Left lung (tissue), 10 donors: ENCODE data around the gene CILP2. TPM values are rescaled to one million over a fixed set of nuclear protein-coding genes. Genes with fewer than 3 reads are reported as not detected.

Experiments used
- ATAC-seq: fragments of 200-7000 bp; cut with Tn5 transposase; one replicate; pipeline ENCODE4 v1.9.1; 2020; ENCODE audit warnings: moderate library complexity
- DNase-seq, 4 donors: peaks; one replicate each; pipeline ENCODE4 v3.0.0-alpha.2; 2013 to 2020
- H3K27ac ChIP-seq, 2 donors: fragments of 200-600 bp; sonication (generic) in 1 of 2; one replicate each; pipeline versions ENCODE4 v1.5.0 to v1.8.0; 2020 to 2021
- H3K27me3 ChIP-seq, 2 donors: fragments of 200-600 bp; sonication (generic) in 1 of 2; one replicate each; pipeline versions ENCODE4 v1.5.0 to v1.8.0; 2020 to 2021
- H3K36me3 ChIP-seq, 2 donors: fragments of 200-600 bp; sonication (generic) in 1 of 2; one replicate each; pipeline versions ENCODE4 v1.5.0 to v1.8.0; 2020 to 2021
- H3K4me1 ChIP-seq, 2 donors: fragments of 200-600 bp; one replicate each; pipeline ENCODE4 v1.8.0; 2021
- H3K4me3 ChIP-seq, 2 donors: fragments of 200-600 bp; sonication (generic) in 1 of 2; one replicate each; pipeline versions ENCODE4 v1.5.0 to v1.8.0; 2020 to 2021; ENCODE audit warnings: mild to moderate bottlenecking in 1 of 2
- H3K9me3 ChIP-seq, 2 donors: fragments of 200-600 bp; sonication (generic) in 1 of 2; one replicate each; pipeline versions ENCODE4 v1.5.0 to v1.8.0; 2020 to 2021
- CTCF ChIP-seq, 2 donors: fragments of 200-600 bp; sonication (generic) in 1 of 2; IDR thresholded peaks; one replicate each; pipeline versions ENCODE4 v1.5.0 to v1.8.0; 2021; ENCODE audit warnings: antibody characterized with exemption in 2 of 2
- intact Hi-C, 2 donors: fragments of 100-400 bp; cut with DNase I; formaldehyde crosslinking; loops; one replicate each; pipeline versions ENCODE4 v1.11.2 to v1.14.2; 2022
- polyA plus RNA-seq, 6 donors: library from polyadenylated mRNA; unstranded; fragments of 120-200 nt; gene quantifications; one replicate each; pipeline ENCODE4 v1.2.1, GENCODE V29; 2013; ENCODE audit not compliant: insufficient read length in 6 of 6
- total RNA-seq, 2 donors: library from RNA; stranded (reverse); fragmentation: NEBNext Ultra II Directional; extraction: Animal tissue kit (Norgen Biotek cat#: 25700); gene quantifications; one replicate each; pipeline ENCODE4 v1.2.1, GENCODE V29; 2021
- donor health status: DM: no; HTN: yes; CAD: no.
- donor health status: DM: no; HTN: no; CAD: no.

Gene CILP2
- total and polyA plus RNA-seq, 8 donors = 0.14 to 17.8 (median 0.25) TPM

- DNase-seq = peak in 1 of 4 donors; percentile 57
- ATAC-seq = no peak
- Histone ChIP-seq H3K4me3 (no peak overlapping the region), H3K36me3 (no peaks in the 10 kb centered on the region), H3K9me3 (no peaks in the 10 kb centered on the region), H3K27me3 (no peaks in the 10 kb centered on the region), H3K27ac (no peak overlapping the region), H3K4me1 (peaks cover 10 to 35% of the 10 kb centered on the region in 2 donors)
- intact Hi-C loops = no loop called here
- no peak for TF ChIP-seq CTCF (IDR thresholded peaks at IDR 0.05)
These were observed 54.6 kb downstream of the CILP2 start for GRCh38 chr19:19592690-19593089.

GRCh38 chr19:19594381-19594780, 56.3 kb downstream of the CILP2 start:
- peak overlapping the region in 1 of 2 donors; percentile 34 for H3K27ac ChIP-seq
- ATAC-seq (no peak), DNase-seq (no peak)
- no peaks in the 10 kb centered on the region for H3K9me3 ChIP-seq
- H3K4me3 ChIP-seq = no peak overlapping the region
- intact Hi-C loops = no loop called here
- no peak for TF ChIP-seq CTCF (IDR thresholded peaks at IDR 0.05)
- H3K4me1 ChIP-seq = peaks cover 10 to 35% of the 10 kb centered on the region in 2 donors
- H3K27me3 ChIP-seq = no peaks in the 10 kb centered on the region
- H3K36me3 ChIP-seq = no peaks in the 10 kb centered on the region

GRCh38 chr19:19595171-19595701, 57.2 kb downstream of the CILP2 start:
- DNase-seq (peak; percentile 28 to 89 (median 50)), ATAC-seq (peak; percentile 80)
- Histone ChIP-seq H3K27me3 (no peaks in the 10 kb centered on the region), H3K9me3 (no peaks in the 10 kb centered on the region), H3K36me3 (no peaks in the 10 kb centered on the region), H3K4me3 (no peak overlapping the region), H3K4me1 (peaks cover 10 to 35% of the 10 kb centered on the region in 2 donors), H3K27ac (peak overlapping the region; percentile 17 to 34)
- no peak for TF ChIP-seq CTCF (IDR thresholded peaks at IDR 0.05)
- intact Hi-C loops = no loop called here

Other genes with a start within 250 kb of the CILP2 start
- gene SUGP1, start 217.8 kb upstream of the CILP2 start, total RNA-seq = 10 to 100 TPM; 35.6 to 37.7 TPM
- gene SUGP1, start 217.8 kb upstream of the CILP2 start, polyA plus RNA-seq = 10 to 100 TPM; 39.9 to 52.4 (median 49.1) TPM
- 10 to 100 TPM; 46.7 to 50.8 TPM for gene MAU2, start 217.4 kb upstream of the CILP2 start, total RNA-seq
- 10 to 100 TPM; 56.8 to 80.3 (median 72.6) TPM for gene MAU2, start 217.4 kb upstream of the CILP2 start, polyA plus RNA-seq
- 10 to 100 TPM; 66.3 to 97.3 TPM for gene GATAD2A, start 132.6 kb upstream of the CILP2 start, total RNA-seq
- 10 to 100 TPM; 39.3 to 61.1 (median 46.9) TPM for gene GATAD2A, start 132.6 kb upstream of the CILP2 start, polyA plus RNA-seq
- gene TSSK6, start 22.7 kb upstream of the CILP2 start, total RNA-seq = 1 to 10 TPM; 1.3 to 1.4 TPM
- gene TSSK6, start 22.7 kb upstream of the CILP2 start, polyA plus RNA-seq = 1 to 10 TPM in 4 of 6 donors, under 1 TPM in 2; 0.67 to 1.4 (median 1.2) TPM
- gene NDUFA13, start 22.0 kb upstream of the CILP2 start, total RNA-seq = 100 to 1,000 TPM; 246 to 303 TPM
- gene NDUFA13, start 22.0 kb upstream of the CILP2 start, polyA plus RNA-seq = 100 to 1,000 TPM; 169 to 214 (median 208) TPM
- 1 to 10 TPM; 2.7 to 3.5 TPM for gene YJEFN3, start 9.4 kb upstream of the CILP2 start, total RNA-seq
- gene YJEFN3, start 9.4 kb upstream of the CILP2 start, polyA plus RNA-seq = 10 to 100 TPM in 5 of 6 donors, 1 to 10 TPM in 1; 8.8 to 13.6 (median 12.3) TPM
- 1 to 10 TPM; 1.8 to 3.4 TPM for gene PBX4, start 80.4 kb downstream of the CILP2 start, total RNA-seq
- gene PBX4, start 80.4 kb downstream of the CILP2 start, polyA plus RNA-seq = 10 to 100 TPM; 14.0 to 22.0 (median 18.0) TPM
- 10 to 100 TPM; 16.1 to 36.2 TPM for gene LPAR2, start 90.0 kb downstream of the CILP2 start, total RNA-seq
- gene LPAR2, start 90.0 kb downstream of the CILP2 start, polyA plus RNA-seq = 10 to 100 TPM; 39.5 to 60.8 (median 45.5) TPM
- gene GMIP, start 105.4 kb downstream of the CILP2 start, total RNA-seq = 10 to 100 TPM; 21.5 to 57.2 TPM
- 10 to 100 TPM in 5 of 6 donors, 1 to 10 TPM in 1; 9.1 to 12.9 (median 10.7) TPM for gene GMIP, start 105.4 kb downstream of the CILP2 start, polyA plus RNA-seq
- gene ATP13A1, start 125.4 kb downstream of the CILP2 start, total RNA-seq = 10 to 100 TPM; 51.2 to 74.8 TPM
- 10 to 100 TPM; 39.3 to 59.2 (median 43.3) TPM for gene ATP13A1, start 125.4 kb downstream of the CILP2 start, polyA plus RNA-seq
- gene ZNF101, start 130.6 kb downstream of the CILP2 start, total RNA-seq = 10 to 100 TPM in 1 of 2 donors, 1 to 10 TPM in 1; 9.7 to 13.6 TPM
- 10 to 100 TPM; 11.6 to 17.5 (median 13.9) TPM for gene ZNF101, start 130.6 kb downstream of the CILP2 start, polyA plus RNA-seq
- 1 to 10 TPM; 4.7 to 4.8 TPM for gene ZNF14, start 194.8 kb downstream of the CILP2 start, total RNA-seq
- gene ZNF14, start 194.8 kb downstream of the CILP2 start, polyA plus RNA-seq = 10 to 100 TPM; 10.8 to 15.3 (median 13.2) TPM